HFFc6 (cell line): ENCODE measurements around the gene PINLYP. TPM values are rescaled to one million over a fixed set of nuclear protein-coding genes. Genes with fewer than 3 reads are reported as not detected.
"Not testable (repeated sequence)": the region's sequence is repeated elsewhere in the genome, so short reads cannot be mapped to it uniquely, and the experiment has no call there.

ENCODE experiments used
- DNase-seq: peaks from one replicate; pipeline ENCODE4 v3.0.0-alpha.2; 2018
- H3K27ac Mint-ChIP-seq: 2 replicates; pipeline ENCODE4 v1.8.0; 2020; ENCODE audit warnings: mild to moderate bottlenecking, mixed read lengths
- H3K27me3 Mint-ChIP-seq: 2 replicates; pipeline ENCODE4 v1.8.0; 2021; ENCODE audit warnings: mild to moderate bottlenecking, moderate library complexity, mixed read lengths; ENCODE audit not compliant: insufficient read depth
- H3K36me3 Mint-ChIP-seq: 2 replicates; pipeline ENCODE4 v1.8.0; 2021; ENCODE audit warnings: low read depth, mixed read lengths
- H3K4me1 Mint-ChIP-seq: 2 replicates; pipeline ENCODE4 v1.8.0; 2020; ENCODE audit warnings: low read depth, mixed read lengths
- H3K4me3 Mint-ChIP-seq: 2 replicates; pipeline ENCODE4 v1.8.0; 2020; ENCODE audit warnings: mild to moderate bottlenecking, moderate library complexity, mixed read lengths
- H3K9me3 Mint-ChIP-seq: 2 replicates; pipeline ENCODE4 v1.8.0; 2020; ENCODE audit warnings: mild to moderate bottlenecking, mixed read lengths
- CTCF ChIP-seq: fragments of 200-600 bp; sonication (generic); IDR thresholded peaks from 2 replicates; pipeline ENCODE4 v1.5.0; 2021; ENCODE audit warnings: antibody characterized with exemption, mild to moderate bottlenecking
- total RNA-seq, 6 experiments: library from RNA; stranded (reverse); fragmentation: NEBNext Ultra II Directional; extraction: Animal tissue kit (Norgen Biotek cat#: 25700); gene quantifications; 2 replicates in 1 of 6; 3 replicates in 5 of 6; pipeline ENCODE4 v1.2.3, GENCODE V29; 2021

The PINLYP gene
- total RNA-seq, 6 experiments from 2014 or later = 0.23 to 0.61 TPM; not detected in 4

GRCh38 chr19:43598445-43599240, 23.0 kb downstream of the PINLYP start:
- peak overlapping the region; percentile 94; the same call in 1 of the 2 replicates for H3K4me3 Mint-ChIP-seq
- H3K36me3 Mint-ChIP-seq = peaks cover 9% of the 10 kb centered on the region
- peaks cover 20% of the 10 kb centered on the region for H3K4me1 Mint-ChIP-seq
- TF ChIP-seq CTCF = no peak
- no peak overlapping the region for H3K27ac Mint-ChIP-seq
- no peak for DNase-seq
- no peaks in the 10 kb centered on the region for H3K9me3 Mint-ChIP-seq
- peaks cover 7% of the 10 kb centered on the region for H3K27me3 Mint-ChIP-seq

- DNase-seq = no peak
- H3K36me3 Mint-ChIP-seq = peaks cover 4% of the 10 kb centered on the region; the same call in 1 of the 2 replicates
- H3K27me3 Mint-ChIP-seq = peaks cover 7% of the 10 kb centered on the region
- H3K27ac Mint-ChIP-seq = no peak overlapping the region
- H3K9me3 Mint-ChIP-seq = no peaks in the 10 kb centered on the region
- no peak overlapping the region for H3K4me3 Mint-ChIP-seq
- TF ChIP-seq CTCF = 0 out of 2 replicates have a peak, but pooled peaks have one; percentile 12
- peaks cover 15% of the 10 kb centered on the region for H3K4me1 Mint-ChIP-seq
Measured at GRCh38 chr19:43599635-43600295, 24.2 kb downstream of the PINLYP start.

GRCh38 chr19:43600326-43600725, 24.7 kb downstream of the PINLYP start:
- not testable (repeated sequence) for H3K9me3 Mint-ChIP-seq, H3K27me3 Mint-ChIP-seq

GRCh38 chr19:43605875-43606568, 30.4 kb downstream of the PINLYP start:
- Mint-ChIP-seq H3K4me1 (peaks cover 12% of the 10 kb centered on the region), H3K27me3 (peaks cover 5% of the 10 kb centered on the region), H3K4me3 (no peak overlapping the region), H3K36me3 (no peaks in the 10 kb centered on the region; the same call in 1 of the 2 replicates), H3K27ac (no peak overlapping the region), H3K9me3 (no peaks in the 10 kb centered on the region)
- TF ChIP-seq CTCF = no peak
- no peak for DNase-seq

More at GRCh38 chr19:43600326-43600725, 24.7 kb downstream of the PINLYP start:
- DNase-seq, H3K36me3 Mint-ChIP-seq, H3K27ac Mint-ChIP-seq, H3K4me3 Mint-ChIP-seq: not testable (repeated sequence)
- H3K4me1 Mint-ChIP-seq = peaks cover 15% of the 10 kb centered on the region

- Mint-ChIP-seq H3K27me3 (peaks cover 5% of the 10 kb centered on the region), H3K4me1 (peaks cover 12% of the 10 kb centered on the region), H3K9me3 (no peaks in the 10 kb centered on the region), H3K36me3 (peaks cover 2% of the 10 kb centered on the region), H3K4me3 (no peak overlapping the region), H3K27ac (no peak overlapping the region; the same call in 1 of the 2 replicates)
- DNase-seq = no peak
- no peak for TF ChIP-seq CTCF
Measured at GRCh38 chr19:43606569-43607229, 31.1 kb downstream of the PINLYP start.
